ENCODE data around the gene UBD. TPM values are rescaled to one million over a fixed set of nuclear protein-coding genes. Genes with fewer than 3 reads are reported as not detected.

The UBD gene
- total RNA-seq, 2 donors from 2014 or later = 0.86 to 10.3 TPM

DNA sequence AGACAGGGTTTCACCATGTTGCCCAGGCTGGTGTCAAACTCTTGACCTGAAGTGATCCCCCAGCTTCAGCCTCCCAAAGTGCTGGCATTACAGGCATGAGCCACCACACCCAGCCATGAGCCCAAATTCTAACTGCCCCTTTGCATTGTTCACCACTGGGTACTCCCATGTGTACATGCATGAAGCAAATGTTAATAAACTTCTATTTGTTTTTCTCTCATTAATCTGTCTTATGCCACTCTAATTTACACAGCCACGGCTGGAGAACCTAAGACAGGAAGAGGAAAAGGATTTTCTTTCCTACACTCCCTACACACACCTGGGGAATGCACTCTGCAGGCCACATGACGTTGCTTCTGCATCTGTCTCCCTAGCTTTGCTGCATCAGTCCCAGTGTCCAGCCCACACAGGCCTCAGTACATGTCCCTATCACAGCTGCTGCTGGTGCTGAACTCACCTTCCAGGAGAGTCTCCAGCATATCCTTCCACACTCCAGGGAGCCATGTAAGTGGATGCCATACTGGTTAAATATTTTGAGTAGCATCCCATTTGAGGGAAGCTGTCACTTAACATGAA, 38.7 kb upstream of the UBD start:
- Histone ChIP-seq H3K9me3 (no peaks in the 10 kb centered on the region), H3K27me3 (no peaks in the 10 kb centered on the region), H3K4me3 (no peak overlapping the region), H3K4me1 (no peaks in the 10 kb centered on the region), H3K9ac (ENCODE audit: low read depth in 2 of 2, low read length in 2 of 2) (no peak overlapping the region), H3K27ac (no peak overlapping the region), H3K36me3 (no peaks in the 10 kb centered on the region)
- DNase-seq = no peak
- TF ChIP-seq, protein P1, sequence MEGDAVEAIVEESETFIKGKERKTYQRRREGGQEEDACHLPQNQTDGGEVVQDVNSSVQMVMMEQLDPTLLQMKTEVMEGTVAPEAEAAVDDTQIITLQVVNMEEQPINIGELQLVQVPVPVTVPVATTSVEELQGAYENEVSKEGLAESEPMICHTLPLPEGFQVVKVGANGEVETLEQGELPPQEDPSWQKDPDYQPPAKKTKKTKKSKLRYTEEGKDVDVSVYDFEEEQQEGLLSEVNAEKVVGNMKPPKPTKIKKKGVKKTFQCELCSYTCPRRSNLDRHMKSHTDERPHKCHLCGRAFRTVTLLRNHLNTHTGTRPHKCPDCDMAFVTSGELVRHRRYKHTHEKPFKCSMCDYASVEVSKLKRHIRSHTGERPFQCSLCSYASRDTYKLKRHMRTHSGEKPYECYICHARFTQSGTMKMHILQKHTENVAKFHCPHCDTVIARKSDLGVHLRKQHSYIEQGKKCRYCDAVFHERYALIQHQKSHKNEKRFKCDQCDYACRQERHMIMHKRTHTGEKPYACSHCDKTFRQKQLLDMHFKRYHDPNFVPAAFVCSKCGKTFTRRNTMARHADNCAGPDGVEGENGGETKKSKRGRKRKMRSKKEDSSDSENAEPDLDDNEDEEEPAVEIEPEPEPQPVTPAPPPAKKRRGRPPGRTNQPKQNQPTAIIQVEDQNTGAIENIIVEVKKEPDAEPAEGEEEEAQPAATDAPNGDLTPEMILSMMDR (IDR thresholded peaks at IDR 0.05) = no peak
- intact Hi-C loops (cut with DNase I) = no loop called here

DNA sequence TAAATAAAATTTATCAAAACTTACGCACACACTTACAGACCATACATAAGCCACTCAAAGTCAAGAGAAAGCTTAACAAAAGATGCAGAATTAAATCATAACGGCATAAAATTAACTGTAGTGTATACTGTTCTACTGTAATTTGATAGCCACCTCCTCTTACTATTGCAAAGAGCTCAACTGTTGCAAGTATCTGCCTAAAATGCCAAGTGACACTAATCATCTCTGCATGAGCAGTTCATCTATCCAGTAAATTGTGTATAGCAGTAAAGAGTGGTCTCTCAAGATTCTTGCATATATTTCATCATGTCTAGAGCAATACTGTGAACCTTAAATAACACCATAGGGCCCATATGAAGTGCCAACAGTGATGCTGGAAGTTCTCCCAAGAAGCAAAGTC, 37.7 kb upstream of the UBD start:
- H3K9me3 ChIP-seq = no peaks in the 10 kb centered on the region
- no peaks in the 10 kb centered on the region for H3K36me3 ChIP-seq
- H3K27me3 ChIP-seq = no peaks in the 10 kb centered on the region
- H3K9ac ChIP-seq (ENCODE audit: low read depth in 2 of 2, low read length in 2 of 2) = no peak overlapping the region
- intact Hi-C loops (cut with DNase I) = no loop called here
- no peak for DNase-seq
- H3K4me3 ChIP-seq = no peak overlapping the region
- no peak overlapping the region for H3K27ac ChIP-seq
- TF ChIP-seq, protein P1 (IDR thresholded peaks at IDR 0.05) = no peak
- no peaks in the 10 kb centered on the region for H3K4me1 ChIP-seq

DNA sequence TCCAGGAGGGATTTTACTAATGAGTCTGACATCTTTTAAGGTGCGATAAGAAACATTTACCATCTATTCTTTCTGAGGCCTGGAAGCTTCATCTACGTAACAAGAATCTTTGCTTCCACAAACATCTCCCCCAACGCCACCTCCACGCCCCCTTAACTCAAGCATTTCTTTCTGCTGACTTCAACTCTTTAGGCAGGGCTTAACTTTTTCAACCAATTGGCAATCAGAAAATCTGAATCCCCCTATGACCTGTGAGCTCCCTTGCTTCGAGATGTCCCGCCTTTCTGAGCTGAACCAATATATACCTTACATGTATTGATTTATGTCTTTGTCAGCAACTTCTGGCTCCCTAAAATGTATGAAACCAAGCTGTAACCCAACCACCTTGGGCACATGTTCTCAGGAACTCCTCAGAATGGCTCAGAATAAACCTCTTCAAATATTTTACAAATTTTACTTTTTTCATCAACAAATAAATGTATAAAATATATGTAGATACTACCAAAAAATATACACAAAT, 36.9 kb upstream of the UBD start:
- TF ChIP-seq, protein P1 (IDR thresholded peaks at IDR 0.05) = no peak
- Histone ChIP-seq H3K9me3 (no peaks in the 10 kb centered on the region), H3K36me3 (no peaks in the 10 kb centered on the region), H3K4me3 (no peak overlapping the region), H3K27ac (no peak overlapping the region), H3K27me3 (no peaks in the 10 kb centered on the region), H3K9ac (ENCODE audit: low read depth in 2 of 2, low read length in 2 of 2) (no peak overlapping the region), H3K4me1 (no peaks in the 10 kb centered on the region)
- DNase-seq = no peak
- intact Hi-C loops (cut with DNase I) = no loop called here

DNA sequence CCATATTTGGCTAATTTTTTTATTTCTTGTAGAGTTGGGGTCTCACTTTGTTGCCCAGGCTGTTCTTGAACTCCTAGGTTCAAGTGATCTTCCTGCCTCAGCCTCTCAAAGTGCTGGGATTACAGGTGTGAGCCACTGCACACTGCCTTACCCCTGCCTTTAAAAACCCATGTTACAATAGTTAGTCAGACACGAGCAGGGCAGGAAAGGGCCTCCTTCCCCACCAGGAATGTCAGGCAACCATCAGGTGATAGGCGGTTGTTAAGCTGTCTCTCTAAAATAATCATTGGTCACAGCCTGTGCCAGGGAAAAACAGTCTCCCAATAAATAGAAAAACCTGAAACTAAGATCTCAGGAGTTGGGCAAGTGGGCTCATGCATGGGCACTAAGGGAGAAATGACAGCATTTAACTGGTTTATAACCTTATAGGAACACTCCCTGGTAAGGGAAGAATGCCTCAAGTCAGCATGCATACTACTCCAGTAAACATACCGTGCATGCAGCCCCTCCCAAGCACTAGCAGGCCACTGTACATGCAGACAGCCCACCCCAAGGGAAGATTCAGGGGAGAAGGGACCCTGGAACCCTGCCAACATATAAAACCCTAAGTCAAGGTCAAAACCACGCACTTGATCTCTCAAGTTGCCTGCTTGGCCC, 33.8 kb upstream of the UBD start:
- TF ChIP-seq, protein P1 (IDR thresholded peaks at IDR 0.05) = no peak
- H3K9ac ChIP-seq (ENCODE audit: low read depth in 2 of 2, low read length in 2 of 2) = no peak overlapping the region
- no peaks in the 10 kb centered on the region for H3K36me3 ChIP-seq
- H3K9me3 ChIP-seq = no peaks in the 10 kb centered on the region
- H3K27me3 ChIP-seq = no peaks in the 10 kb centered on the region
- intact Hi-C loops (cut with DNase I) = no loop called here
- no peak for DNase-seq
- no peak overlapping the region for H3K4me3 ChIP-seq
- H3K27ac ChIP-seq = no peak overlapping the region
- no peaks in the 10 kb centered on the region for H3K4me1 ChIP-seq

DNA sequence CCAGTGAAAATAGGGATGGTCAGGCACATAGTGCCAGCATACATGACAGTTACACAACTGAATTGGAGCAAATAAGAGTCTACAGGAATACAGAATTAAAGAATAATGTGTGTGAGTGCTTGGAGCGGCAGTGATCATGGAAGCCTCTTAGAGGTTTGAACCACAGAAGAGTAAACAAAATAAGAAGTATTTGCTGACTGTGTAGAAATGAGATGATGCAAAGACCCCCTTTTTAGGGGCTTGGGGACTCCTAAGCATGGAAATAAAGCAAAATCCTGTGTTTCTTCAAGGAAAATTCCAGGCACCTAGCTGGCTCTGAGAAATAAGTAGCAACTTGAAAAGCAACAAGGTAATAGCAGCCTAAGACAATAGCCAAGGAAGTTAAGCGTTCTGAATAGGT, 32.1 kb upstream of the UBD start:
- no peaks in the 10 kb centered on the region for H3K4me1 ChIP-seq
- intact Hi-C loops (cut with DNase I) = no loop called here
- no peak overlapping the region for H3K4me3 ChIP-seq
- TF ChIP-seq, protein P1 (IDR thresholded peaks at IDR 0.05) = no peak
- H3K27me3 ChIP-seq = no peaks in the 10 kb centered on the region
- H3K9ac ChIP-seq (ENCODE audit: low read depth in 2 of 2, low read length in 2 of 2) = no peak overlapping the region
- no peaks in the 10 kb centered on the region for H3K9me3 ChIP-seq
- no peaks in the 10 kb centered on the region for H3K36me3 ChIP-seq
- DNase-seq = no peak
- no peak overlapping the region for H3K27ac ChIP-seq

All from colonic mucosa (tissue), 4 donors.